ENCODE results near the gene AGPAT1. TPM values are rescaled to one million over a fixed set of nuclear protein-coding genes. Genes with fewer than 3 reads are reported as not detected.
"Not testable (repeated sequence)": the region's sequence is repeated elsewhere in the genome, so short reads cannot be mapped to it uniquely, and the experiment has no call there.

Gene AGPAT1
- polyA plus RNA-seq, 4 donors = 103 to 116 (median 108) TPM

DNA sequence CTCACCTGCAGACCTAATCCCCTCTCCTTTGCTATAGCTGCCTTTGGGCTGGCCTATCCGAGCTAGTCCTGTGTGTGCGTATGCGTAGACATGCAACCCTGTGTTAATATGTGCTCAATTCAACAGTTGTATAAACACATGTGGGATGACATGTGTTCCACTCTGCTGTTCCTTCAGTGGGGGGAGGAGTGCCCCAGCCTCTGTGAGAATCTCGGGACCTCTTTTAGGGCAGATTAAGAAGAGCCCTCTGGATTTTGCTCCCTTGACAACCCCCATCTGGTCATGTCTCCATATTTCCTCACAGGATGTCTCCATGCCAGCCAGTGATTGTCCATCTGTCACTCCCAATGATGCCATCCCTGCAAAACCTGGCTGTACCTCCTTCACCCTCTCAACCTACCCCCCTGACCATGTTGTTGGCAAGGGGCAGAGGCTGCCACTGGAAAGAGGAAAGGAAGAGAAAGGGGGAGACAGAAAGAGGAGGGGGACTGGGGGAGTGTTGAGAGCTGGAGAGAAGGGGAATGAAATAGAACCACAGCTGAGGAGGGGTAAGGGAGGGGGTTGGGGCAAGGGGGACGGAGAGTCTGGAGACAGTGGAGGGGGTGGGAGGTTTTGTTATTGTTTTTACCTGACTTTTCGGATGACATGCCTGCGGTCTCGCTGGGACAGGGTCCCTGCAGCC lies 24.6 kb downstream of the AGPAT1 start:
- DNase-seq (ENCODE audit: low read depth in 4 of 4, low spot score in 3 of 4) = no peak

DNA sequence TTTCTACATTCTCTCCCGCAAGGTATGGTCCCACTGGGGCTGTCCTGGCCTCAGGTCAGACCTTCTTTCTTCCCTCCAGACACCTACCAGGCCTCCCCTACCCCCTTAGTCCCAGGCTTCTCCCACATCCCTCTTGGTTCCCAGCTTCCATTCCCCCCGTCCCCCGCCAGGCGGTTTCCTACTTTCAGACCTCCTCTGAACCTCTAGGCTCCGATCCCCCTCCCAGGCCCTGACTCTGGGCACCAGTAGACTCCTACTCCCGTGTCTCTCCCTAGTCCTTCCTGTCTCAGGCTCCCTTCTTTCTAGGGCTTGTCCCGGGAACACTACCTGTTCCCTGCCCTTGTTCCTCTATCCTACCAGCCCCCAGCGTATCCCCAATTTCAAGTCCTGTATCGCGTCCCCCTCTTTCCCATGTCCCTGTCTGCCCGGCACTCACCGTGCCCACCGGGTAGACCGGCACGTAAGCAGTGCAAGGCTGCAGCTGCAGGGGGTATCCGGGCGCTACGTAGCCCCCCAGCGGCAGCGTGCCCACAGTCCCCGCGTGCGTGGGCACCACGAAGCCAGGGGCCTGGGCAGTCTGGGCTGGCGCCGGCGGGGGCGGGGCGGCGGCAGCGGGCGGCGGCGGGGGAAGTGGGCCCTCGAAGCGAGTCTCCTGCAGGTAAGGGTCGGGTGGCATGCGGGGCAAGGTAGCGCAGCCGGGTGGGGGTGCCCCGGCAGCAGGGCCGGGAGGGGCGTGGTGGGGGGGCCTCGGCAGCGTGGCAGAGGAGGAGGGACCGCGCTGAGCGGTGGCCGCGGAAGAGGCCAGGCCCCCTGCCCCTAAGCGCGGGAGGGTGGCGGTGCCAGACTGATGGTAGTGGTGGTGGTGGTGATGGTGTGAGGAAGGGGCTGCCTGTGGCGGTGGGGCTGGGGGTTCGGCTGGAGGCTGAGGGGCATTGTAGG lies 25.7 kb downstream of the AGPAT1 start:
- DNase-seq (ENCODE audit: low read depth in 4 of 4, low spot score in 3 of 4) = no peak

GRCh38 chr6:32149092-32149755 lies 26.7 kb downstream of the AGPAT1 start:
- DNase-seq (ENCODE audit: low read depth in 4 of 4, low spot score in 3 of 4) = no peak

DNA sequence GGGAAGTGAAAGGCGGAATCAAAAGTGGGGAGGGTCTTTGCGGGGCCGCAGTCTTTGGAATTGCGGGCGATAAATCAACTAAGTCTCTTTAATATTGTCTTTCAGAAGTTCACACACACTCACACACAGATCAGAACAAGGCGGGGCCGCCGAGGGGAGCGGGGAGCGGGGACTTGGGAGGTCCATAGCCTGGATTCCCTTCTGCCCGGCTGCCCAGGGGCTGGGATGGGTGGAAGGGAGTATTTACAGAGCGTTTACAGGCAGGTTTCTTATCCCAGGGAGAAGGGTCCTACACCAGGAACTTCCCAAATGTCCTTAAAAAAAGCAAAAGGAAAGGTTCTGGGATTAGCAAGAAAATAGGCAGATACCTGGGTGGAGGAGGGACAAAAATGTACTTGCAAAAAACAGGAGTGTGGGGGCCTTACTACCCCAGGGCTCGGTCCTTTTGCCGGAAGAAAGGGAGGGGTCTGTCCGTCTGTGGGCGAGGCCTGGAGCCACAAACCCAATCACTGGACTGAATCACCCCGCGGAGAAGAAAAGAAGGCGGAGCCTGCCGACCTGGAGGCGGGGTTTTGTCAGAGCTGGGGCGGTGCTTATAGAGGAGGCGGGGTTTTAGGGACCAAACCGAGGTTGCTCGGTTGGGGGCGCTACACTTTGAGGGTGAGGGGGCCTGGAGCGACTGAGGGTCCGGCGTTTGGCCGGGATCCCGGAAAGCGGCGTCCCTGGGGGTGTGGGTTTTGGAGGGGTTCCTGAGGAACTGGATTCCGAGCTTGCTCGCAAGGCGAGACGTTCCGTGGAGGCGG lies 27.4 kb downstream of the AGPAT1 start:
- peak in 1 of 4 donors; percentile 75 for DNase-seq (ENCODE audit: low read depth in 4 of 4, low spot score in 3 of 4)

- no peak for DNase-seq (ENCODE audit: low read depth in 4 of 4, low spot score in 3 of 4)
These were observed 28.3 kb downstream of the AGPAT1 start for GRCh38 chr6:32147401-32148132.

DNA sequence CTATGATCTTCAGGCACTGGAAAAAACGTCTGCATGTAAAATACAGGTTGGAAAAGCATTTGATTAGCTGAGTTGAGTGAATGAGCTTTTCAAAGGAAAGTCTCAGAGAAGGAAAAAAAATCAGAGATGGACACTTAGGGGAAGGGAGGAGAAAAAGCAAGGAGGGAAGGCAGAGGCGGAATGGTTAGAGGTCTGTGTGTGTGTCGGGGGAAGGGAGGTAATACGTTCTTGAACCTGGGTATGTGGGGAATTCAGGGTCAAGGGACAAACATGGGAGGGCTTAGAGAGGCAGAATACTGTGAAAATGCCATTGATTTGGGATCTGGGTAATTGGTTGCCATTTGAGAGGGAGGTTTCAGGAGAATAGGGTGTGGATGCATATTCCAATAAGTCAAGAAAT lies 29.2 kb downstream of the AGPAT1 start:
- no peak for DNase-seq (ENCODE audit: low read depth in 4 of 4, low spot score in 3 of 4)

DNA sequence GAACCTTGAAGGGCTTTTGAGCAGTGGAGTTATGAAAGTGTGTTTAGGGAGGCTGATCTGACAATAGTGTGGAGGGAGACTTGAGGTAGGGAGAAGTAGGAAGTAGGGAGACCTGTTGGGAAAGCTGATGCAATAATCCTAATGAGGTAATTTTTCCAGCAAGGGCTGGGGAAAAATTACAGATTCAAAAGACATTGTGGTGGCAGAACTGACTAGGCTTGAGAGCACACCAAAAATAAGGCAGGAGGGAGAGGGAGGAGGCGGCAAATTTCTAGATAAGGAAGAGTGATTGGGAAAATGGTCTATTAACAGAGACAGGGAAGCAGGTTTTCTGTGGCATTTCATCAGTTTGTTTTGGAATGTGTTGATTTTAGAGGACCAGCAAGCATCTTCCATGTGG lies 29.6 kb downstream of the AGPAT1 start:
- no peak for DNase-seq (ENCODE audit: low read depth in 4 of 4, low spot score in 3 of 4)

DNA sequence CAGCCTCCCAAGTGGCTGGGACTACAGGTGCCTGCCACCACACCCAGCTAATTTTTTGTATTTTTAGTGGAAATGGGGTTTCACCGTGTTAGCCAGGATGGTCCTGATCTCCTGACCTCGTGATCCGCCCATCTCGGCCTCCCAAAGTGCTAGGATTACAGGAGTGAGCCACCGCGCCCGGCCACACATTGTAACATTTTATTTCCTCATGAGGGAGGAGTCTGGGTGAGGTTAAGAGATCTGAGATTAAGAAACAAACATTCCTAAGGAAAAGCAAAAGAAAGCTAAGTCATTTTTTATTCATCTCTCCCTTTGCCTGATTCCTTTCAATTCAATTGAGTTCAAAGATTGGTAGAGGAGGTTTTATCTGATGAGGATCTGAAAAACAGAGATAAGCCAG lies 31.6 kb downstream of the AGPAT1 start:
- not testable (repeated sequence) for DNase-seq (ENCODE audit: low read depth in 4 of 4, low spot score in 3 of 4)

DNA sequence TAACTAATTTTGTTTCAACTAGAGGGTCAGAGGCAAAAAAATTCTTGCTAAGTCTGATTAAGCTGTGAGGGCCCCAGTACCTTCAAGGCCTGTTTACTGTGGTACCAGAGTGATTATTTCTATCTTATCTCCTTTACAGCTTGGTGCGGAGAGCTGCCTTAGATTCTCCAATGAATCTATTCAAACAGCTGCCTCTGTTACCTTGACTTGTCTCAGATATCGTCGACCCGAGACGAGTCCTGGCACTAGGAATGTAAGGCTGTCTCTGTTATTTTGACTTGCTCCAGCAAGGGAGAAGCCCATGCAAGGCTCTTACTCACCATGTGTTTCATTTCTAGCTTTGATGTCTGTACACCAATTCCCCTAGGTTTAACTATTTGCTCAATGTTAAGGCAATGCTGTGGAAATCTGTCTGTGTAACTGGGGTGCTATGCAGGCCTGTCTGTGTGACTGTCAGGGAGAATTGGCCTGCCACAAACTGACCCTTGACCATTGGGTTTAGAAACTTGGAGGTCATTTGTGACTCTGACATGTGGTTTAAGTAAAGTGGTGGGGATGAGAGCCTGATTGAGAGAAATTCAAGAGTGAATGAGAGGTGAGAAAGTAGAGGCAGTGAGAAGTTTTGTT lies 35.4 kb downstream of the AGPAT1 start:
- no peak for DNase-seq (ENCODE audit: low read depth in 4 of 4, low spot score in 3 of 4)

DNA sequence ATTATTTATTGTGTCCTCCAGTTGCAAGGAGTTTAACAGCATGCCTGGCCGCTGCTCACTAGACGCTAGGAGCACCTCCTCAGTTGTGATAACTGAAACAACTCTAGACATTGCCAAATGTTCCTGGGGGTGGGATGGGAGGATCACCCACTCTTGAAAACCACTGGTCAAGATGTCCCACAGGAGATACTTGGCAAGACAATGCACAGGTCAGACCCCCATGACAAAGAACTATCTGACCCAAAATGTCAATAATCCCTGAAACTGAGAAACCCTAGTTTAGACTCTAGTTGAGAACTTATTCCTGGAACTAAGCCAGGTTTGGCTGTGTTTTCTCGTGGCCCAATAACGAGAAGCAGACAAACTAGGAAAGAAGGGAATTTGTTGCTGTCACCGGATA lies 36.3 kb downstream of the AGPAT1 start:
- no peak for DNase-seq (ENCODE audit: low read depth in 4 of 4, low spot score in 3 of 4)

DNA sequence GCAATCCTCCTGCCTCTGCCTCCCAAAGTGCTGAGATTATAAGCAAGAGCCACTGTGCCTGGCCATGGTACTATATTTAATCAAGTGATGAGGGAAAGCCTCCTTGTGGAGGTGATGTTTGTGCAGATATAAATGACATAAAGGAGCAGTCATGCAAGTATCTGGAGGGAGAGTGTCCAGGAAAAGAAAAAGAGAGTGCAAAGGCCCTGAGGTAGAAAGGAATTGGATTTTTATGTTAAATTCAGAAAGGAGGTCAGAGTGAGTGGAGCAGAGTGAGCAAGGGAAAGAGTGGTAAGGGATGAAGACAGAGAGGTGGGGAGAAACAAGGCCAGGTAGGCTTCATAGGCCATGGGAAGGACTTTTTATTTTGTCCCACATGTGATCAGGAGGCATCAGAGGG lies 38.4 kb downstream of the AGPAT1 start:
- no peak for DNase-seq (ENCODE audit: low read depth in 4 of 4, low spot score in 3 of 4)

GRCh38 chr6:32133786-32134185 lies 42.1 kb downstream of the AGPAT1 start:
- no peak for DNase-seq (ENCODE audit: low read depth in 4 of 4, low spot score in 3 of 4)

DNA sequence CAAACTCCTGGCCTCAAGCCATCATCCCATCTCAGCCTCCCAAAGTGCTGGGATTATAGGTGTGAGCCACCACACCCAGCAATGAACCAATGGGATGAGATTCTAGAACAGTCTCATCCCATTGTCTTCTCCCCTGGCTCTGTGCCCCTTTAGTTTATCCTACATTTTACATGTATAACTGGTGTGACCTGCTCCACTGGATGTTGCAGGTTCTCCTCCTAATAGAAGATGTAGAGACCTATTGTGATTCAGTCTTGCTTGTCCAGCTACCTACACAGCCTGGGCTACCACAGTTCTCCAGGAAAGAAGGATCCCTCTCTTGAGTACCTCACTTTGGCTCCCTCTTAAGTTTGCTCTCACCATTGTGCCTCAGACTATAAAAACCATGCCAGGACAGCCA lies 43.8 kb downstream of the AGPAT1 start:
- DNase-seq (ENCODE audit: low read depth in 4 of 4, low spot score in 3 of 4) = no peak

- DNase-seq (ENCODE audit: low read depth in 4 of 4, low spot score in 3 of 4) = no peak
These were observed 44.4 kb downstream of the AGPAT1 start for GRCh38 chr6:32131439-32131948.

DNA sequence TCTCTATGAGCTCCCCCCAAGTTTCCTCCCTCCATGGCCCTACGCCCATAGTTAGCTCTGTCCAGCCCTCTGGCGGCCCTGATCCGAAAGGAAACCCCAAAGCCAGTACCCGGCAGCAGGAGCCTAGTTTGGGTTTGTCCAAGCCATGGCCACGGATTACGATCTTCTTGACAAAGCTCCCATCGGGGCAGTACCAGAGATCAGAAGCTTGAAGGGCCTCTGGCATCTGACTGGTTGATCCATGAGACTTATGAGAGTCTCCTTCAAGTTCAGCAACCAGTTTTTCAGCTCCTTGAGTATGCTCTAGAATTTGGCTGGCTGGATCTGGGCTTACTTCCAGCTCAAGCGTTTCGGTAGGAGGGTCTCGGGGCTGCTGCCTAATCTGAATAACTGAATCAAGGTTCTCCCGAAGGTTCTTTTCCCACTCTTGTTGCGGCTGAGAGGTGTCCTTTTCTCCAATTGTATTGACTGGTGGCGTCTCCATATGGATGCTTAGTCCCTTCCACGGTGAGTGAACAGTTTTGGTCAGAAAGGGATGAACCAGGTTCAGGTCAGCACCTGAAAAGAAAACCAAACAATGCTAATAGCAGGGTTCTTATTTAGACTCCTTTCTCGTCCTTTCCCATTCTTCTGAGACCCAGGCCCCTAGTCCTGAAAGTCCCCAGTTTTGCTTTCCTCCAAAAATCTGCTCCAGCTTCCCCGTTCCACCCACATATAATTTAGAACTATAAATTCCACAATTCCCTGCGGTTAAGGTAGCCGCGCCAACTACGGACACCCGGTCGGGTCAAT lies 46.4 kb downstream of the AGPAT1 start:
- no peak for DNase-seq (ENCODE audit: low read depth in 4 of 4, low spot score in 3 of 4)

GRCh38 chr6:32128751-32129296 lies 47.1 kb downstream of the AGPAT1 start:
- no peak for DNase-seq (ENCODE audit: low read depth in 4 of 4, low spot score in 3 of 4)

GRCh38 chr6:32127717-32128592 lies 47.9 kb downstream of the AGPAT1 start, which contains the start of gene ATF6B:
Gene ATF6B (minus strand): TSS chr6:32128246. CDS start chr6:32128207, 39 bp downstream.
- DNase-seq (ENCODE audit: low read depth in 4 of 4, low spot score in 3 of 4) = peak; percentile 90 to 98 (median 98)
